ENCODE results near the gene TTC9C.
A peak's percentile ranks its signal among the peaks of the same experiment; 100 is the strongest.
"Not testable (repeated sequence)": the region's sequence is repeated elsewhere in the genome, so short reads cannot be mapped to it uniquely, and the experiment has no call there.

TTC9C gene

DNA sequence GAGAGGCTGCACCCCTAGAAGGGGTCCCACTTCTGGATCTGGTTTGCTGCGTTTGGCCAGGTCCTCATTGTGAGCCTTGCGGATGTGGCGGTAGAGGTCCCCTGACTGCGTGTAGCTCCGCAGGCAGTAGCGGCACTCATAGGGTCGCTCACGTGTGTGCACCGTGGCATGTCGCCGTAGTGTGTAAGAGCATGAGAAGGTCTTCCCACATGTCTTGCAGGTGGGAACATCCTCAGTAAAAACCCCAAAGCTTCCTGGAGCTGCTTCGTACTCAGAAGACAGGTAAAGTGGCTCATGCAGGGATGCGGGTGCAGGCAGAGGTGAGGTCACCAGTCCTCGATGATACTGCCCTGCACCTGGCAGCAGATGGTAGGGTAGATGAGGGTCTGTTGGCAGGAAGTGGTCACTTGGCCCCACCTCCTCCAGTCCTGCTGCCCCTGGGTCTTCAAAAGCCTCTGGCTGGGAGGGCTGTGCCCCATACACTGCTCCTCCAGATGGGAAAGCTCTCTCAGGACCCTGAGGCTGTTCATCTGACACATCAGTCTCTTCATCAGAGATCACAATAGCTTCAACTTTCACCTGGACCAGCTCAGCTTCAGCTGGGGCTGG is 24.0 kb downstream of the TTC9C start:
- in situ Hi-C loops (cut with MboI; ENCODE audit: low sequenced_read_pairs, unreplicated experiment), result no loop called here
- no peak for DNase-seq (ENCODE audit: low spot score)
- TF ChIP-seq, protein P1, sequence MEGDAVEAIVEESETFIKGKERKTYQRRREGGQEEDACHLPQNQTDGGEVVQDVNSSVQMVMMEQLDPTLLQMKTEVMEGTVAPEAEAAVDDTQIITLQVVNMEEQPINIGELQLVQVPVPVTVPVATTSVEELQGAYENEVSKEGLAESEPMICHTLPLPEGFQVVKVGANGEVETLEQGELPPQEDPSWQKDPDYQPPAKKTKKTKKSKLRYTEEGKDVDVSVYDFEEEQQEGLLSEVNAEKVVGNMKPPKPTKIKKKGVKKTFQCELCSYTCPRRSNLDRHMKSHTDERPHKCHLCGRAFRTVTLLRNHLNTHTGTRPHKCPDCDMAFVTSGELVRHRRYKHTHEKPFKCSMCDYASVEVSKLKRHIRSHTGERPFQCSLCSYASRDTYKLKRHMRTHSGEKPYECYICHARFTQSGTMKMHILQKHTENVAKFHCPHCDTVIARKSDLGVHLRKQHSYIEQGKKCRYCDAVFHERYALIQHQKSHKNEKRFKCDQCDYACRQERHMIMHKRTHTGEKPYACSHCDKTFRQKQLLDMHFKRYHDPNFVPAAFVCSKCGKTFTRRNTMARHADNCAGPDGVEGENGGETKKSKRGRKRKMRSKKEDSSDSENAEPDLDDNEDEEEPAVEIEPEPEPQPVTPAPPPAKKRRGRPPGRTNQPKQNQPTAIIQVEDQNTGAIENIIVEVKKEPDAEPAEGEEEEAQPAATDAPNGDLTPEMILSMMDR (IDR thresholded peaks at IDR 0.05; ENCODE audit: borderline replicate concordance, control extremely low read depth, extremely low read depth, insufficient read depth, missing control alignments), result no peak

DNA sequence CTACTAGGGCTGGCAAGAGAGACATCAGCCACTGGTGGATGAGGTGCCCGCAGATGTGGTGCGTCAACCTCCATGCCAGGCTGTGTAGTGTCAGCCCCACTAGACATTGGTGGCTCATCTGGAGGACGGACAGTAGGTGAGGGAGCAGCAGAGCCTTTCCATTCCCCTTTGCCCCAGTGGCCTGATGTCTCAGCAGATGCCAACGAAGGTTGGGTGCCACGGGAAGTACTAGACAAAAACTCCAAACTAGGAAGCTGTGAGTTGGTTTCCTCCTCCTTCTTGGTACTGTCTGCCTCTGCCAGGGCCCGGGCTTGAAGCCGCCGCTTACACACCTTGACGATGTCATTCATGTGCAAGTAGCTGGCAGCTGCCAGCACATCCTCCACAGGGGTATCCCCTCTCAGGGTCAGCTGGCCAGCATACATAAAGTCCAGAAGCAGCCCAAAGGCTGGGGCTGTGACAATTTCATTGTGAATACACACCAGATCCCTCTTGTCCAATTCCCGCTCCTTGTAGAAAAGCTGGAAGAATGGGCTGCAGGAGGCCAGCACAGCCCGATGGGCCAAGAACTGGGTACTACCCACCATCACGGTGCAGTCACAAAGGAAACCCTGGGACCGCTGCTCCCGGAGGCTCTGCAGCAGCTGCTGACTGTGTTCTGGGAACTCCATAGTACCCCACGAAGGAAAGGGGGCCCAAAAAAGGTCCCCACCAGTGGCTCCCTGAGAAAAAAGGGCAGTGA is 24.9 kb downstream of the TTC9C start:
- DNase-seq (ENCODE audit: low spot score), result no peak
- in situ Hi-C loops (cut with MboI; ENCODE audit: low sequenced_read_pairs, unreplicated experiment), result no loop called here
- TF ChIP-seq, protein P1 (IDR thresholded peaks at IDR 0.05; ENCODE audit: borderline replicate concordance, control extremely low read depth, extremely low read depth, insufficient read depth, missing control alignments), result no peak

DNA sequence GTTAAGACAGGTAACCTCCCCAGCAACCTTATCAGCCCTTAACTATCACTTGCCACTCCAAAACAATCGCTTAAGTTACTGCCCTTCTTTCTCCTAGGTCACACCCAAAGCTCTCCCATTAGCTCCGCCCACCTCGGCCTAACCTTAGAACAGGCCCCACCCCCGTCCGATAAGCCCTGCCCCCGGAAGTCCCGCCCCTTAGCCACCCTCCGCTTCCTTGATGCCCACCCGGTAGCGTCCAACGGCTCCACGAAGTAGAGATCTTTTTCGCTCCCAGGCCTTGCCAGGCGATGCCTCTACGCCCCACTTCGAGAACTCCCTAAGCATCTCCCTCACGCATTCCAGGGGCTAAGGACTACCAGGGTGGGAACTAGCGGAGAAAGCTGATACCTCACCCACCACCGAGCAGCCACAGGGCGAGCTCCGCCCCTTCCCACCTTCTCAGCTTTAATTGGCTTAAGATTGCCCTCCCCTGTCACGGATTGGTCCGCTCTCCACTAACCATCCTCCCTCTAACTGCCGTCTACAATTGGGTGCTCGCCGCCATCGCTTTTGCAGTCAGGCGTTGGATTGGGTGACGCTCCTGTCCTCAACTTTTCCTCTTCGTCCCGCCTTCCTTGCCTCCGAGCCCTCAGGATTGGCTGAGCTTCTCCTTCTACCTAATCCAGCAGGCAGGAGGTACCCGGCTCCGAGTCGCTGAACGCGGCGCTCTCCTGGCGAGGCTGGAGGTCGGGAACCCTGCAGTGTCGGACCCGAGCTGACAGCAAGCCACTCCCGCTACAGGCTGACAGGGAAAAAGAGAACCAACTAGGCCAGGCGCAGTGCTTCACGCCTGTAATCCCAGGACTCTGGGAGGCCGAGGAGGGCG is 25.7 kb downstream of the TTC9C start, which contains the start of gene ZBTB3:
Gene ZBTB3, minus strand, starts transcription at position 425 of the 868 bp plus-strand sequence. CDS start 496 bp downstream, outside the sequence.
- TF ChIP-seq, protein P1 (IDR thresholded peaks at IDR 0.05; ENCODE audit: borderline replicate concordance, control extremely low read depth, extremely low read depth, insufficient read depth, missing control alignments), result no peak
- in situ Hi-C loops (cut with MboI; ENCODE audit: low sequenced_read_pairs, unreplicated experiment), result no loop called here

DNA sequence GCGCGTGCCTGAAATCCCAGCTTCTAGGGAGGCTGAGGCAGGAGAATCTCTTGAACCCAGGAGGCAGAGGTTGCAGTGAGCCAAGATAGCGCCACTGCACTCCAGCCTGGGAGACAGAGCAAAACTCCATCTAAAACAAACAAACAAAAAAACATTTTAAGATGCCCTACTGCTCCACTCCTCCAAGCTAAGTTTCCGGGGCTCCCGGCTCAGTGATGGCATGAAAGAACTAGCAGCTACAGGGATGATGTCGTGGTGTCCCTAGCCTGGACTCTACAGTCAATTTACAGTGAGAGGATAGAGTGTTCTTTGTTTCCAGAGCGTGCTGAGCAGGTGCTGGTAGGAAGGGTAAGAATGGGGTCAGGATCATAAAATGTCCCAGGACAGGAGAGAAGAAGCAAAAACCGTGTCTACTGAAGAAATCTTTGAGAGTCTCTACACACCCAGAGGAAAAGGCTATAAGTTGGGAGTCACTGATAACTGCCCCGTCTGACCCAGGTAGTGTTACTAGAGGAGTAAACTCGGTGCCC is 26.9 kb downstream of the TTC9C start:
- in situ Hi-C loops (cut with MboI; ENCODE audit: low sequenced_read_pairs, unreplicated experiment), result no loop called here
- no peak for DNase-seq (ENCODE audit: low spot score)
- TF ChIP-seq, protein P1 (IDR thresholded peaks at IDR 0.05; ENCODE audit: borderline replicate concordance, control extremely low read depth, extremely low read depth, insufficient read depth, missing control alignments), result no peak

More for the DNA sequence above, 25.7 kb downstream of the TTC9C start, which contains the start of gene ZBTB3:
- peak; percentile 95 for DNase-seq (ENCODE audit: low spot score)

DNA sequence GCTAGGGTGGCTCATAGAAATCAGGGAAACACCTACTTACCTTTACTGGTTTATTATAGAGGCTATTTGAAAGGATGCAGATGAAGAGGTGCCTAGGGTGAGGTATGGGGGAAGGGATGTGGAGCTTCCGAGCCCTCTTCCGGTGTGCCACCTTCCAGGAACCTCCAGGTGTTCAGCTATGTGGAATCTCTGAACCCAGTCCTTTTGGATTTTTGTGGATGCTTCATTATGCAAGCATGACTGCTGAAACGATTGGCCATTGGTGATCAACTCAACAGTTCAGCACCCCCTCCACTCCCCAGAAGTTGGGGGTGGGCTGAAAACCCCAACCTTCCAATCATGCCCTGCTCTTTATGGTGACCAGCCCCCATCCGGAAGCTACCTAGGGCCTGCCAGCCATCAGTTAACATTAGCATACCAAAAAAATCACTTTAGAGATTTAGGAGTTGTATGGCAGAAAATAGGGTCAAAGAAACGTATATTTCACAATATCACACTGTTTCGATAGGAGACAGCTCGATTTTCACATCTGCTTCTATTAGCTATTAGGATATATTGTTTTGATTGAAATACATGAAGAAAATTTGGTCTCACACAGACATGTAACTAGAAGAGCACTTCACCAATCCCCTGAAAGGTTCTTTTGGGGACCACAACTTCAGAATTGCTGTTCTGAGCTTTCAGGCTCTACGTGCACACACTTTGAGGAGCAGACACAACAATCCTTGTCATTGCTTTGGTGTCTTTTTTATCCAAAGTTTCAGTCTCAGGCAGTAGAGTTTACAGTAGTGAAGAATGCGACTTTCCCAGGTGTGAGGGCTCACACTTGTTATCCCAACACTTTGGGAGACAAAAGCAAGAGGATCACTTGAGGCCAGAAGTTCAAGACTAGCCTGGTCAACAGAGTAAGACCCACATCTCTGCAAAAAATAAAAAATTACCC is 29.8 kb downstream of the TTC9C start:
- TF ChIP-seq, protein P1 (IDR thresholded peaks at IDR 0.05; ENCODE audit: borderline replicate concordance, control extremely low read depth, extremely low read depth, insufficient read depth, missing control alignments), result no peak
- in situ Hi-C loops (cut with MboI; ENCODE audit: low sequenced_read_pairs, unreplicated experiment), result no loop called here
- no peak for DNase-seq (ENCODE audit: low spot score)

DNA sequence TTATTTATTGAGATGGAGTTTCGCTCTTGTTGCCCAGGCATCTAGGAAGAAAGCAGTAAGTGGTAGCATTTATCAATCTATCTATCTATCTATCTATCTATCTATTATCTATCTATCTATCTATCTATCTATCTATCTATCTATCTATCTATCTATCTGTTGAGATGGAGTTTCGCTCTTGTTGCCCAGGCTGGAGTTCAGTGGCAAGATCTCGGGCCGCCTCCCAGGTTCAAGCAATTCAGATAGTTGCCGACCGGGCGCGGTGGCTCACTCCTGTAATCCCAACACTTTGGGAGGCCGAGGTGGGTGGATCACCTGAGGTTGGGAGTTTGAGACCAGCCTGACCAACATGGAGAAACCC is 32.6 kb downstream of the TTC9C start:
- in situ Hi-C loops (cut with MboI; ENCODE audit: low sequenced_read_pairs, unreplicated experiment); DNase-seq (ENCODE audit: low spot score): not testable (repeated sequence)
